K562 (cell line): ENCODE data around the gene EXOC4. TPM values are rescaled to one million over a fixed set of nuclear protein-coding genes. Genes with fewer than 3 reads are reported as not detected.

ENCODE experiments used
- ATAC-seq: fragments of 200-7000 bp; cut with Tn5 transposase; 3 replicates; pipeline ENCODE4 v1.9.1; 2020; ENCODE audit warnings: moderate library complexity
- BruUV-seq: library from RNA; stranded (reverse); fragments of 400-500 nt; replicated peaks from 2 replicates; lab custom pipeline; 2021; lab: Mats Ljungman, UMichigan
- CTCF ChIA-PET: fragments of 300-600 bp; formaldehyde crosslinking; extraction: SDS; loops from one replicate; lab custom pipeline; 2021; ENCODE audit warnings: low intra/inter-chr PET ratio; lab: Yijun Ruan, JAX
- POLR2A ChIA-PET: fragments of 300-600, 350-650 bp; sonication (Branson Sonifier 250); formaldehyde crosslinking; extraction: SDS; loops from one replicate; lab custom pipeline; 2021; ENCODE audit warnings: antibody characterized with exemption, inconsistent platforms; lab: Yijun Ruan, JAX
- DNase-seq, 4 experiments: peaks; one replicate each; pipeline versions ENCODE4 v3.0.0 to v3.0.0-alpha.2; 2011 to 2018; ENCODE audit warnings: low spot score in 3 of 4, mixed read lengths in 3 of 4; ENCODE audit errors: extremely low read depth in 1 of 4
- FAIRE-seq: peaks from 2 replicates; lab custom pipeline; 2011; peaks lifted over from hg19 to GRCh38; lab: Jason Lieb, UNC
- H2AFZ ChIP-seq: 2 replicates; pipeline ENCODE4 v1.6.0; 2011; ENCODE audit warnings: low read depth, low read length, control low read depth, inconsistent platforms
- H3K27ac ChIP-seq: fragments of 200-600 bp; 3 replicates; pipeline ENCODE4 v1.8.0; 2011; ENCODE audit warnings: low read depth, mild to moderate bottlenecking, control low read depth, inconsistent platforms, low read length, moderate library complexity, mixed read lengths; ENCODE audit errors: extremely low read depth
- H3K27me3 ChIP-seq, 2 experiments: fragments of 300-600 bp in 1 of 2; 2 replicates in 1 of 2; 3 replicates in 1 of 2; pipeline versions ENCODE4 v1.6.0 to v1.8.0; 2011; ENCODE audit warnings: inconsistent platforms in 2 of 2, low read length in 2 of 2, mild to moderate bottlenecking in 1 of 2, mixed read lengths in 1 of 2, moderate library complexity in 1 of 2; ENCODE audit not compliant: control insufficient read depth in 2 of 2, insufficient read depth in 2 of 2
- H3K36me3 ChIP-seq: fragments of 300-600 bp; 3 replicates; pipeline ENCODE4 v1.8.0; 2011; ENCODE audit warnings: mild to moderate bottlenecking, low read length, inconsistent platforms; ENCODE audit not compliant: control insufficient read depth, insufficient read depth
- H3K4me1 ChIP-seq, 2 experiments: fragments of 200-600 bp in 1 of 2; replicated peaks in 1 of 2; 2 replicates in 1 of 2; 3 replicates in 1 of 2; pipeline versions ENCODE4 v1.5.1 to v1.8.0; 2011; ENCODE audit warnings: inconsistent platforms in 2 of 2, low read length in 2 of 2, mild to moderate bottlenecking in 1 of 2, mixed read lengths in 1 of 2, moderate library complexity in 1 of 2; ENCODE audit not compliant: control insufficient read depth in 2 of 2, insufficient read depth in 2 of 2
- H3K4me2 ChIP-seq: 2 replicates; pipeline ENCODE4 v1.6.1; 2011; ENCODE audit warnings: low read length, control low read depth, inconsistent platforms, mixed read lengths; ENCODE audit not compliant: insufficient read depth
- H3K4me3 ChIP-seq: fragments of 200-600 bp; sonication (generic), shearing (Covaris generic); 2 replicates; pipeline ENCODE4 v1.5.1; 2016; ENCODE audit warnings: control low read depth, inconsistent platforms
- H3K79me2 ChIP-seq: fragments of 200-600 bp; 3 replicates; pipeline ENCODE4 v1.8.0; 2011; ENCODE audit warnings: low read length, inconsistent platforms; ENCODE audit not compliant: control insufficient read depth, insufficient read depth
- H3K9ac ChIP-seq, 2 experiments: 2 replicates each; pipeline versions ENCODE4 v1.6.0 to v1.6.1; 2011; ENCODE audit warnings: low read depth in 2 of 2, low read length in 2 of 2, control low read depth in 1 of 2, inconsistent platforms in 1 of 2, mild to moderate bottlenecking in 1 of 2, mixed read lengths in 1 of 2; ENCODE audit not compliant: insufficient read depth in 1 of 2
- H3K9me1 ChIP-seq: one replicate; pipeline ENCODE4 v1.6.0; 2011; ENCODE audit warnings: inconsistent platforms, mild to moderate bottlenecking, low read length, moderate library complexity; ENCODE audit not compliant: control insufficient read depth, insufficient read depth
- H3K9me3 ChIP-seq: replicated peaks from 2 replicates; pipeline ENCODE4 v1.5.1; 2011; ENCODE audit warnings: low read depth, low read length, inconsistent platforms; ENCODE audit not compliant: control insufficient read depth, insufficient read depth
- H4K20me1 ChIP-seq: replicated peaks from 2 replicates; pipeline ENCODE4 v1.6.1; 2011; ENCODE audit warnings: low read length, inconsistent platforms, mixed read lengths; ENCODE audit not compliant: control insufficient read depth, insufficient read depth
- EP300 ChIP-seq: IDR thresholded peaks from 2 replicates; pipeline ENCODE4 v1.6.1; 2012; ENCODE audit warnings: low read length, improper control_type of control experiment
- HDGF ChIP-seq: fragments of 450-650 bp; IDR thresholded peaks from 2 replicates; pipeline ENCODE4 v1.6.1; 2016
- MAZ ChIP-seq, 2 experiments: fragments of 450-650 bp in 1 of 2; sonication (generic) in 1 of 2; formaldehyde crosslinking; IDR thresholded peaks in 1 of 2; conservative IDR thresholded peaks in 1 of 2; 2 replicates each; pipeline versions ENCODE4 v1.4.0 to v1.5.0; 2020; ENCODE audit warnings: mild to moderate bottlenecking in 1 of 2, missing genetic modification reagents in 1 of 2
- NFYB ChIP-seq: IDR thresholded peaks from 2 replicates; pipeline ENCODE4 v1.6.1; 2011; ENCODE audit warnings: mild to moderate bottlenecking, moderate library complexity; ENCODE audit not compliant: insufficient read length; ENCODE audit errors: extremely low read depth
- STAT5A ChIP-seq: IDR thresholded peaks from 2 replicates; pipeline ENCODE4 v1.6.1; 2012; ENCODE audit warnings: low read length, inconsistent platforms, borderline replicate concordance
- TEAD1 ChIP-seq, 2 experiments: fragments of 450-650 bp in 1 of 2; sonication (generic) in 1 of 2; formaldehyde crosslinking; IDR thresholded peaks; 2 replicates each; pipeline versions ENCODE4 v1.4.0 to v1.8.0; 2020 to 2022; ENCODE audit warnings: mild to moderate bottlenecking in 2 of 2, missing genetic modification reagents in 1 of 2
- ZNF589 ChIP-seq: fragments of 200-800 bp; sonication (Bioruptor generic); IDR thresholded peaks from 2 replicates; pipeline ENCODE4 v1.6.1; 2016; ENCODE audit warnings: low read depth, missing genetic modification characterization, missing compliant biosample characterization
- WGBS: fragments of 100-300 bp; shearing (Covaris generic); methylation state at CpG from one replicate; pipeline ENCODE4 v1.1.6; 2016; ENCODE audit warnings: low coverage, mixed read lengths; ENCODE audit not compliant: insufficient coverage; ENCODE audit errors: missing lambda C conversion rate; 5-methylcytosine and 5-hydroxymethylcytosine counted together
- in situ Hi-C: fragments of 300-500 bp; cut with MboI; formaldehyde crosslinking; loops from 4 replicates; pipeline ENCODE4 v1.15.0; 2018; ENCODE audit warnings: inconsistent platforms, mixed read lengths
- intact Hi-C: fragments of 100-400 bp; cut with micrococcal nuclease; formaldehyde crosslinking; loops from 2 replicates; pipeline ENCODE4 v1.14.2; 2022
- polyA plus RNA-seq, 8 experiments: library from polyadenylated mRNA; depleted of rRNA in 4 of 8; stranded (reverse) in 5 of 8; unstranded in 3 of 8; fragments of >200 nt; fragmentation: Nextera tagmentation in 2 of 8; fragmentation: Illumina TruSeq in 1 of 8; extraction: Ambion mirVana in 2 of 8; extraction: Trizol in 1 of 8; gene quantifications; 2 replicates each; pipeline versions ENCODE4 v1.2.1 to v1.2.3, GENCODE V29; 2011 to 2014; ENCODE audit warnings: inconsistent platforms in 1 of 8, missing spikeins in 1 of 8
- total RNA-seq, 7 experiments: library from RNA; depleted of rRNA in 6 of 7; stranded (reverse); fragments of >200 nt in 6 of 7; fragmentation: Illumina TruSeq in 2 of 7; extraction: Trizol in 2 of 7; gene quantifications; 2 replicates each; pipeline versions ENCODE4 v1.2.1 to v1.2.3, GENCODE V29; 2011 to 2021; ENCODE audit warnings: low replicate concordance in 1 of 7
- TF ChIP-seq, protein P1 (sequence below): fragments of 450-650 bp; formaldehyde crosslinking; IDR thresholded peaks from 2 replicates; pipeline ENCODE4 v1.4.0; 2022; ENCODE audit warnings: missing genetic modification characterization
- TF ChIP-seq, protein P2 (sequence below): fragments of 250-450 bp; sonication (Bioruptor Pico); IDR thresholded peaks from 2 replicates; pipeline ENCODE4 v1.4.0; 2020
- TF ChIP-seq, protein P3 (sequence below): fragments of 450-650 bp; IDR thresholded peaks from 2 replicates; pipeline ENCODE4 v1.6.1; 2016

Gene EXOC4
- total and polyA plus RNA-seq, 9 of the 15 experiments (the other 6 are each of a cell fraction or from before 2014, with no cell fraction given) = 18.5 to 73.1 (median 46.6) TPM

DNA sequence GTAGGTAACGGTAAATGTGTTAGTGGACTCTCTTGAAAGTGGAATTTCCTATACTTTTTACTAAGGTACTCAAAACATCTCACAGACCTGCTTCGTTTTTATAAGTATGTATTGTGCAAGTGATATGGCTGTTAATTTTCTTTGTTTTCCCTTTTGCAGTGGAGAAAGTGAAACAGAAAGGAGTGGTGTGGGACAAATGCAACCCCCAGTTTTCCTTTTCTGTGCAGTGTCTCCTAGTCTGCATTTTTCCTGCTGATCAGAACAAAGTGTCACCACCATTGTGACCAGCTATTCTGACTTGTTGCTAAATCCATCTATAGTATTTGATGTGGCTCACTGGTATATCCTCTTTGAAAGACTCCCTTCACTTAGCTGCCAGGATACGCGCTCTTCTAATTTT lies 410.0 kb downstream of the EXOC4 start:
- H2AFZ ChIP-seq = no peak overlapping the region
- no peaks in the 10 kb centered on the region for H3K9me1 ChIP-seq
- H3K79me2 ChIP-seq = no peaks in the 10 kb centered on the region
- no peaks in the 10 kb centered on the region for H3K4me1 ChIP-seq
- 69% methylated on average over 4 of the region's 4 CpGs for WGBS
- POLR2A ChIA-PET = no interaction called here
- no peak for ATAC-seq
- H4K20me1 ChIP-seq = no peaks in the 10 kb centered on the region; the same call in 1 of the 2 replicates
- H3K36me3 ChIP-seq = no peaks in the 10 kb centered on the region
- H3K4me2 ChIP-seq = no peak overlapping the region
- TF ChIP-seq STAT5A (no peak), TEAD1 (CRISPR knock-in tag; IDR thresholded peaks at IDR 0.05) (no peak), HDGF (no peak), EP300 (no peak), MAZ (CRISPR knock-in tag; conservative IDR thresholded peaks at IDR 0.05 in 1 of 2, IDR thresholded peaks at IDR 0.05 in 1 of 2) (no peak), ZNF589 (CRISPR knock-in tag) (no peak), NFYB (no peak)
- TF ChIP-seq, protein P1, sequence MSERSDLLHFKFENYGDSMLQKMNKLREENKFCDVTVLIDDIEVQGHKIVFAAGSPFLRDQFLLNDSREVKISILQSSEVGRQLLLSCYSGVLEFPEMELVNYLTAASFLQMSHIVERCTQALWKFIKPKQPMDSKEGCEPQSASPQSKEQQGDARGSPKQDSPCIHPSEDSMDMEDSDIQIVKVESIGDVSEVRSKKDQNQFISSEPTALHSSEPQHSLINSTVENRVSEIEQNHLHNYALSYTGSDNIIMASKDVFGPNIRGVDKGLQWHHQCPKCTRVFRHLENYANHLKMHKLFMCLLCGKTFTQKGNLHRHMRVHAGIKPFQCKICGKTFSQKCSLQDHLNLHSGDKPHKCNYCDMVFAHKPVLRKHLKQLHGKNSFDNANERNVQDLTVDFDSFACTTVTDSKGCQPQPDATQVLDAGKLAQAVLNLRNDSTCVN (CRISPR knock-in tag) = no peak
- TF ChIP-seq, protein P2, sequence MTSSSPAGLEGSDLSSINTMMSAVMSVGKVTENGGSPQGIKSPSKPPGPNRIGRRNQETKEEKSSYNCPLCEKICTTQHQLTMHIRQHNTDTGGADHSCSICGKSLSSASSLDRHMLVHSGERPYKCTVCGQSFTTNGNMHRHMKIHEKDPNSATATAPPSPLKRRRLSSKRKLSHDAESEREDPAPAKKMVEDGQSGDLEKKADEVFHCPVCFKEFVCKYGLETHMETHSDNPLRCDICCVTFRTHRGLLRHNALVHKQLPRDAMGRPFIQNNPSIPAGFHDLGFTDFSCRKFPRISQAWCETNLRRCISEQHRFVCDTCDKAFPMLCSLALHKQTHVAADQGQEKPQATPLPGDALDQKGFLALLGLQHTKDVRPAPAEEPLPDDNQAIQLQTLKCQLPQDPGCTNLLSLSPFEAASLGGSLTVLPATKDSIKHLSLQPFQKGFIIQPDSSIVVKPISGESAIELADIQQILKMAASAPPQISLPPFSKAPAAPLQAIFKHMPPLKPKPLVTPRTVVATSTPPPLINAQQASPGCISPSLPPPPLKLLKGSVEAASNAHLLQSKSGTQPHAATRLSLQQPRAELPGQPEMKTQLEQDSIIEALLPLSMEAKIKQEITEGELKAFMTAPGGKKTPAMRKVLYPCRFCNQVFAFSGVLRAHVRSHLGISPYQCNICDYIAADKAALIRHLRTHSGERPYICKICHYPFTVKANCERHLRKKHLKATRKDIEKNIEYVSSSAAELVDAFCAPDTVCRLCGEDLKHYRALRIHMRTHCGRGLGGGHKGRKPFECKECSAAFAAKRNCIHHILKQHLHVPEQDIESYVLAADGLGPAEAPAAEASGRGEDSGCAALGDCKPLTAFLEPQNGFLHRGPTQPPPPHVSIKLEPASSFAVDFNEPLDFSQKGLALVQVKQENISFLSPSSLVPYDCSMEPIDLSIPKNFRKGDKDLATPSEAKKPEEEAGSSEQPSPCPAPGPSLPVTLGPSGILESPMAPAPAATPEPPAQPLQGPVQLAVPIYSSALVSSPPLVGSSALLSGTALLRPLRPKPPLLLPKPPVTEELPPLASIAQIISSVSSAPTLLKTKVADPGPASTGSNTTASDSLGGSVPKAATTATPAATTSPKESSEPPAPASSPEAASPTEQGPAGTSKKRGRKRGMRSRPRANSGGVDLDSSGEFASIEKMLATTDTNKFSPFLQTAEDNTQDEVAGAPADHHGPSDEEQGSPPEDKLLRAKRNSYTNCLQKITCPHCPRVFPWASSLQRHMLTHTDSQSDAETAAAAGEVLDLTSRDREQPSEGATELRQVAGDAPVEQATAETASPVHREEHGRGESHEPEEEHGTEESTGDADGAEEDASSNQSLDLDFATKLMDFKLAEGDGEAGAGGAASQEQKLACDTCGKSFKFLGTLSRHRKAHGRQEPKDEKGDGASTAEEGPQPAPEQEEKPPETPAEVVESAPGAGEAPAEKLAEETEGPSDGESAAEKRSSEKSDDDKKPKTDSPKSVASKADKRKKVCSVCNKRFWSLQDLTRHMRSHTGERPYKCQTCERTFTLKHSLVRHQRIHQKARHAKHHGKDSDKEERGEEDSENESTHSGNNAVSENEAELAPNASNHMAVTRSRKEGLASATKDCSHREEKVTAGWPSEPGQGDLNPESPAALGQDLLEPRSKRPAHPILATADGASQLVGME (CRISPR knock-in tag) = no peak
- TF ChIP-seq, protein P3, sequence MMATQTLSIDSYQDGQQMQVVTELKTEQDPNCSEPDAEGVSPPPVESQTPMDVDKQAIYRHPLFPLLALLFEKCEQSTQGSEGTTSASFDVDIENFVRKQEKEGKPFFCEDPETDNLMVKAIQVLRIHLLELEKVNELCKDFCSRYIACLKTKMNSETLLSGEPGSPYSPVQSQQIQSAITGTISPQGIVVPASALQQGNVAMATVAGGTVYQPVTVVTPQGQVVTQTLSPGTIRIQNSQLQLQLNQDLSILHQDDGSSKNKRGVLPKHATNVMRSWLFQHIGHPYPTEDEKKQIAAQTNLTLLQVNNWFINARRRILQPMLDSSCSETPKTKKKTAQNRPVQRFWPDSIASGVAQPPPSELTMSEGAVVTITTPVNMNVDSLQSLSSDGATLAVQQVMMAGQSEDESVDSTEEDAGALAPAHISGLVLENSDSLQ = no peak
- CTCF ChIA-PET = interaction anchor here (0.6 kb wide), 1 partner anchor 357 kb away, joined by 3 read pairs; no protein-coding TSS in a partner anchor
- H3K9me3 ChIP-seq = no peaks in the 10 kb centered on the region
- no peak for DNase-seq
- intact Hi-C loops (no loop called here), in situ Hi-C loops (no loop called here)
- FAIRE-seq = no peak
- H3K27me3 ChIP-seq = no peaks in the 10 kb centered on the region
- H3K4me3 ChIP-seq = no peak overlapping the region
- BruUV-seq = no TSS peak
- H3K27ac ChIP-seq = no peak overlapping the region
- H3K9ac ChIP-seq = no peak overlapping the region
